Astrocyte (in vitro differentiated cells and primary cell): ENCODE measurements around the gene LY6G5B. TPM values are rescaled to one million over a fixed set of nuclear protein-coding genes. Genes with fewer than 3 reads are reported as not detected.

ENCODE experiments used
- DNase-seq: peaks from one replicate; pipeline ENCODE4 v3.0.0-alpha.2; 2010; ENCODE audit warnings: low read depth
- FAIRE-seq: peaks from 2 replicates; lab custom pipeline; 2011; peaks lifted over from hg19 to GRCh38; lab: Jason Lieb, UNC
- H2AFZ ChIP-seq: 2 replicates; pipeline ENCODE4 v1.6.0; 2012; ENCODE audit warnings: low read depth, low read length, inconsistent platforms
- H3K27ac ChIP-seq: 2 replicates; pipeline ENCODE4 v1.5.1; 2011; ENCODE audit warnings: low read depth, low read length, inconsistent platforms
- H3K27me3 ChIP-seq: 2 replicates; pipeline ENCODE4 v1.6.0; 2011; ENCODE audit warnings: low read length, inconsistent platforms; ENCODE audit not compliant: insufficient read depth
- H3K36me3 ChIP-seq: 2 replicates; pipeline ENCODE4 v1.5.1; 2011; ENCODE audit warnings: low read length, inconsistent platforms; ENCODE audit not compliant: insufficient read depth
- H3K4me1 ChIP-seq: 2 replicates; pipeline ENCODE4 v1.5.1; 2011; ENCODE audit warnings: low read length, inconsistent platforms; ENCODE audit not compliant: insufficient read depth
- H3K4me2 ChIP-seq: 2 replicates; pipeline ENCODE4 v1.6.0; 2012; ENCODE audit warnings: low read length, inconsistent platforms
- H3K4me3 ChIP-seq: 2 replicates; pipeline ENCODE4 v1.5.1; 2011; ENCODE audit warnings: low read depth, mild to moderate bottlenecking, low read length, inconsistent platforms; ENCODE audit not compliant: insufficient read depth
- H3K79me2 ChIP-seq: 2 replicates; pipeline ENCODE4 v1.6.0; 2012; ENCODE audit warnings: mild to moderate bottlenecking, low read length, inconsistent platforms; ENCODE audit not compliant: insufficient read depth
- H3K9ac ChIP-seq: 2 replicates; pipeline ENCODE4 v1.6.0; 2012; ENCODE audit warnings: mild to moderate bottlenecking, low read length, inconsistent platforms
- H3K9me3 ChIP-seq: 2 replicates; pipeline ENCODE4 v1.5.1; 2012; ENCODE audit warnings: low read depth, mild to moderate bottlenecking, low read length, inconsistent platforms; ENCODE audit not compliant: insufficient read depth
- H4K20me1 ChIP-seq: 2 replicates; pipeline ENCODE4 v1.6.0; 2012; ENCODE audit warnings: low read length, inconsistent platforms; ENCODE audit not compliant: insufficient read depth
- H3K27ac Mint-ChIP-seq: one replicate; pipeline ENCODE4 v1.8.0; 2021; ENCODE audit warnings: mild to moderate bottlenecking, mixed read lengths; ENCODE audit not compliant: unreplicated experiment
- H3K27me3 Mint-ChIP-seq: one replicate; pipeline ENCODE4 v1.8.0; 2021; ENCODE audit warnings: low read depth, mixed read lengths; ENCODE audit not compliant: unreplicated experiment
- H3K36me3 Mint-ChIP-seq: one replicate; pipeline ENCODE4 v1.8.0; 2021; ENCODE audit warnings: low read depth, mixed read lengths; ENCODE audit not compliant: unreplicated experiment
- H3K4me1 Mint-ChIP-seq: one replicate; pipeline ENCODE4 v1.8.0; 2021; ENCODE audit warnings: low read depth, mixed read lengths; ENCODE audit not compliant: unreplicated experiment
- H3K4me3 Mint-ChIP-seq: one replicate; pipeline ENCODE4 v1.8.0; 2021; ENCODE audit warnings: mild to moderate bottlenecking, moderate library complexity, mixed read lengths; ENCODE audit not compliant: unreplicated experiment
- H3K9me3 Mint-ChIP-seq: one replicate; pipeline ENCODE4 v1.8.0; 2021; ENCODE audit warnings: mild to moderate bottlenecking, mixed read lengths; ENCODE audit not compliant: unreplicated experiment
- CTCF ChIP-seq: IDR thresholded peaks from 2 replicates; pipeline ENCODE4 v1.5.1; 2011; ENCODE audit warnings: low read depth, mild to moderate bottlenecking, inconsistent platforms, low read length, moderate library complexity; ENCODE audit not compliant: insufficient read depth
- EZH2 ChIP-seq: IDR thresholded peaks from 2 replicates; pipeline ENCODE4 v1.6.1; 2012; ENCODE audit warnings: mild to moderate bottlenecking, low read length, inconsistent platforms; ENCODE audit not compliant: insufficient read depth
- total RNA-seq: library from RNA; stranded (reverse); gene quantifications from 2 replicates; pipeline ENCODE4 v1.2.1, GENCODE V29; 2021

The LY6G5B gene
- total RNA-seq, 1 donor from 2014 or later, result 20.3 TPM

- peaks cover 26% of the 10 kb centered on the region for H3K36me3 Mint-ChIP-seq
- H3K4me3 Mint-ChIP-seq, result no peak overlapping the region
- FAIRE-seq, result no peak
Observed at GRCh38 chr6:31643818-31644454, 25.8 kb upstream of the LY6G5B start.

GRCh38 chr6:31645325-31645724 lies 24.5 kb upstream of the LY6G5B start:
- no peak overlapping the region for H3K4me3 Mint-ChIP-seq
- no peaks in the 10 kb centered on the region for H3K9me3 ChIP-seq
- no peak for TF ChIP-seq CTCF
- TF ChIP-seq EZH2, result no peak
- peaks cover 23% of the 10 kb centered on the region for H4K20me1 ChIP-seq
- no peak overlapping the region for H2AFZ ChIP-seq
- H3K79me2 ChIP-seq, result peaks cover 20% of the 10 kb centered on the region
- DNase-seq, result no peak
- no peak for FAIRE-seq
- H3K4me1 ChIP-seq, result no peaks in the 10 kb centered on the region
- peaks cover 4% of the 10 kb centered on the region for H3K4me1 Mint-ChIP-seq
- no peak overlapping the region for H3K4me3 ChIP-seq
- H3K9ac ChIP-seq, result no peak overlapping the region
- no peaks in the 10 kb centered on the region for H3K9me3 Mint-ChIP-seq
- no peak overlapping the region for H3K4me2 ChIP-seq
- no peak overlapping the region for H3K27ac Mint-ChIP-seq
- peaks cover 54% of the 10 kb centered on the region for H3K36me3 ChIP-seq
- no peaks in the 10 kb centered on the region for H3K27me3 ChIP-seq
- H3K36me3 Mint-ChIP-seq, result peaks cover 21% of the 10 kb centered on the region
- H3K27me3 Mint-ChIP-seq, result no peaks in the 10 kb centered on the region
- H3K27ac ChIP-seq, result no peak overlapping the region

More at GRCh38 chr6:31643818-31644454, 25.8 kb upstream of the LY6G5B start:
- no peaks in the 10 kb centered on the region for H3K9me3 Mint-ChIP-seq
- H3K27ac Mint-ChIP-seq, result no peak overlapping the region
- peaks cover 12% of the 10 kb centered on the region for H3K4me1 ChIP-seq
- H3K27me3 ChIP-seq, result no peaks in the 10 kb centered on the region
- peaks cover 55% of the 10 kb centered on the region for H3K36me3 ChIP-seq
- H3K4me3 ChIP-seq, result no peak overlapping the region
- no peak overlapping the region for H3K4me2 ChIP-seq
- H2AFZ ChIP-seq, result no peak overlapping the region
- H4K20me1 ChIP-seq, result peaks cover 29% of the 10 kb centered on the region
- H3K4me1 Mint-ChIP-seq, result no peaks in the 10 kb centered on the region
- no peaks in the 10 kb centered on the region for H3K27me3 Mint-ChIP-seq
- no peak for DNase-seq
- H3K79me2 ChIP-seq, result peaks cover 6% of the 10 kb centered on the region
- no peak overlapping the region for H3K9ac ChIP-seq
- no peak for TF ChIP-seq EZH2
- TF ChIP-seq CTCF, result no peak
- no peaks in the 10 kb centered on the region for H3K9me3 ChIP-seq
- no peak overlapping the region for H3K27ac ChIP-seq

- H3K9me3 Mint-ChIP-seq, result no peaks in the 10 kb centered on the region
- H3K4me3 ChIP-seq, result peak overlapping the region; percentile 87
- peak overlapping the region; percentile 72 for H2AFZ ChIP-seq
- H3K9ac ChIP-seq, result peak overlapping the region; percentile 88
- no peak for TF ChIP-seq EZH2
- TF ChIP-seq CTCF, result no peak
- H3K4me3 Mint-ChIP-seq, result peak overlapping the region; percentile 98
- peaks cover 22% of the 10 kb centered on the region for H3K4me1 ChIP-seq
- peaks cover 56% of the 10 kb centered on the region for H3K79me2 ChIP-seq
- peaks cover 11% of the 10 kb centered on the region for H3K4me1 Mint-ChIP-seq
- FAIRE-seq (no peak), DNase-seq (peak; percentile 69)
- H3K36me3 ChIP-seq, result peaks cover 16% of the 10 kb centered on the region
- H3K27me3 ChIP-seq, result no peaks in the 10 kb centered on the region
- H3K9me3 ChIP-seq, result no peaks in the 10 kb centered on the region
- H3K27ac Mint-ChIP-seq, result peak overlapping the region; percentile 99
- H3K27me3 Mint-ChIP-seq, result no peaks in the 10 kb centered on the region
- H3K36me3 Mint-ChIP-seq, result peaks cover 22% of the 10 kb centered on the region
- peaks cover 12% of the 10 kb centered on the region for H4K20me1 ChIP-seq
- H3K4me2 ChIP-seq, result peak overlapping the region; percentile 90
- H3K27ac ChIP-seq, result peak overlapping the region; percentile 96
Observed at GRCh38 chr6:31651602-31652191, 18.1 kb upstream of the LY6G5B start.
